Activated naive CD4-positive, alpha-beta T cell treated with anti-CD3 and anti-CD28 coated beads, Interleukin-2, amount 50 U/mL, for 24 hours (primary cell): Measurements from ENCODE around the gene RNU6-7.

Source experiments
- H3K27ac Mint-ChIP-seq: one replicate; pipeline ENCODE4 v1.8.0; 2021; ENCODE audit warnings: mild to moderate bottlenecking, mixed read lengths
- H3K27me3 Mint-ChIP-seq: one replicate; pipeline ENCODE4 v1.8.0; 2021; ENCODE audit warnings: mixed read lengths
- H3K36me3 Mint-ChIP-seq: one replicate; pipeline ENCODE4 v1.8.0; 2021; ENCODE audit warnings: mixed read lengths
- H3K4me1 Mint-ChIP-seq: one replicate; pipeline ENCODE4 v1.8.0; 2021; ENCODE audit warnings: mixed read lengths
- H3K4me3 Mint-ChIP-seq: one replicate; pipeline ENCODE4 v1.8.0; 2021; ENCODE audit warnings: mild to moderate bottlenecking, mixed read lengths
- H3K9me3 Mint-ChIP-seq: one replicate; pipeline ENCODE4 v1.8.0; 2021; ENCODE audit warnings: mixed read lengths

The RNU6-7 gene

GRCh38 chr14:32226056-32226455 lies 24.2 kb downstream of the RNU6-7 start:
- no peaks in the 10 kb centered on the region for H3K4me1 Mint-ChIP-seq
- no peaks in the 10 kb centered on the region for H3K9me3 Mint-ChIP-seq
- no peak overlapping the region for H3K4me3 Mint-ChIP-seq
- H3K27ac Mint-ChIP-seq, result no peak overlapping the region
- H3K27me3 Mint-ChIP-seq, result peaks cover 2% of the 10 kb centered on the region
- no peaks in the 10 kb centered on the region for H3K36me3 Mint-ChIP-seq

GRCh38 chr14:32230181-32230580 lies 28.3 kb downstream of the RNU6-7 start:
- Mint-ChIP-seq H3K27ac (no peak overlapping the region), H3K4me1 (peaks cover 6% of the 10 kb centered on the region), H3K9me3 (no peaks in the 10 kb centered on the region), H3K36me3 (no peaks in the 10 kb centered on the region), H3K4me3 (no peak overlapping the region), H3K27me3 (no peaks in the 10 kb centered on the region)

- Mint-ChIP-seq H3K4me1 (peaks cover 6% of the 10 kb centered on the region), H3K27me3 (no peaks in the 10 kb centered on the region), H3K4me3 (no peak overlapping the region), H3K36me3 (no peaks in the 10 kb centered on the region), H3K9me3 (no peaks in the 10 kb centered on the region), H3K27ac (no peak overlapping the region)
Observed at GRCh38 chr14:32230695-32231280, 28.9 kb downstream of the RNU6-7 start.

- Mint-ChIP-seq H3K4me3 (no peak overlapping the region), H3K4me1 (peaks cover 6% of the 10 kb centered on the region), H3K36me3 (no peaks in the 10 kb centered on the region), H3K27ac (no peak overlapping the region), H3K9me3 (no peaks in the 10 kb centered on the region), H3K27me3 (no peaks in the 10 kb centered on the region)
Observed at GRCh38 chr14:32232481-32232880, 30.6 kb downstream of the RNU6-7 start.

- H3K4me1 Mint-ChIP-seq, result peaks cover 6% of the 10 kb centered on the region
- no peak overlapping the region for H3K27ac Mint-ChIP-seq
- no peaks in the 10 kb centered on the region for H3K27me3 Mint-ChIP-seq
- no peaks in the 10 kb centered on the region for H3K9me3 Mint-ChIP-seq
- H3K4me3 Mint-ChIP-seq, result no peak overlapping the region
- H3K36me3 Mint-ChIP-seq, result no peaks in the 10 kb centered on the region
Observed at GRCh38 chr14:32233260-32233659, 31.4 kb downstream of the RNU6-7 start.

GRCh38 chr14:32244404-32244803 lies 42.6 kb downstream of the RNU6-7 start:
- Mint-ChIP-seq H3K9me3 (no peaks in the 10 kb centered on the region), H3K36me3 (no peaks in the 10 kb centered on the region), H3K4me3 (no peak overlapping the region), H3K27me3 (no peaks in the 10 kb centered on the region), H3K27ac (no peak overlapping the region), H3K4me1 (no peaks in the 10 kb centered on the region)

GRCh38 chr14:32246751-32247150 lies 44.9 kb downstream of the RNU6-7 start:
- Mint-ChIP-seq H3K36me3 (no peaks in the 10 kb centered on the region), H3K27ac (no peak overlapping the region), H3K4me1 (no peaks in the 10 kb centered on the region), H3K9me3 (no peaks in the 10 kb centered on the region), H3K4me3 (no peak overlapping the region), H3K27me3 (no peaks in the 10 kb centered on the region)

GRCh38 chr14:32249371-32249770 lies 47.5 kb downstream of the RNU6-7 start:
- no peak overlapping the region for H3K4me3 Mint-ChIP-seq
- no peaks in the 10 kb centered on the region for H3K4me1 Mint-ChIP-seq
- H3K27ac Mint-ChIP-seq, result no peak overlapping the region
- H3K36me3 Mint-ChIP-seq, result no peaks in the 10 kb centered on the region
- no peaks in the 10 kb centered on the region for H3K27me3 Mint-ChIP-seq
- no peaks in the 10 kb centered on the region for H3K9me3 Mint-ChIP-seq

- Mint-ChIP-seq H3K9me3 (no peaks in the 10 kb centered on the region), H3K27me3 (no peaks in the 10 kb centered on the region), H3K4me1 (no peaks in the 10 kb centered on the region), H3K27ac (no peak overlapping the region), H3K36me3 (no peaks in the 10 kb centered on the region), H3K4me3 (no peak overlapping the region)
Observed at GRCh38 chr14:32249780-32250179, 47.9 kb downstream of the RNU6-7 start.

- H3K27me3 Mint-ChIP-seq, result no peaks in the 10 kb centered on the region
- no peak overlapping the region for H3K27ac Mint-ChIP-seq
- H3K4me1 Mint-ChIP-seq, result no peaks in the 10 kb centered on the region
- H3K9me3 Mint-ChIP-seq, result no peaks in the 10 kb centered on the region
- no peak overlapping the region for H3K4me3 Mint-ChIP-seq
- no peaks in the 10 kb centered on the region for H3K36me3 Mint-ChIP-seq
Observed at GRCh38 chr14:32250681-32251080, 48.8 kb downstream of the RNU6-7 start.

GRCh38 chr14:32251530-32251929 lies 49.7 kb downstream of the RNU6-7 start:
- Mint-ChIP-seq H3K36me3 (no peaks in the 10 kb centered on the region), H3K27ac (no peak overlapping the region), H3K9me3 (no peaks in the 10 kb centered on the region), H3K4me1 (no peaks in the 10 kb centered on the region), H3K4me3 (no peak overlapping the region), H3K27me3 (no peaks in the 10 kb centered on the region)
